HG03378 (cell line): ENCODE measurements around the gene FSTL4.

Experiments
- ATAC-seq: cut with Tn5 transposase; IDR thresholded peaks from one replicate; pipeline ENCODE4 v1.9.1; 2021; ENCODE audit warnings: mild to moderate bottlenecking, moderate library complexity; ENCODE audit not compliant: unreplicated experiment

The FSTL4 gene

GRCh38 chr5:133309166-133309795, 303.1 kb downstream of the FSTL4 start:
- ATAC-seq = no peak

DNA sequence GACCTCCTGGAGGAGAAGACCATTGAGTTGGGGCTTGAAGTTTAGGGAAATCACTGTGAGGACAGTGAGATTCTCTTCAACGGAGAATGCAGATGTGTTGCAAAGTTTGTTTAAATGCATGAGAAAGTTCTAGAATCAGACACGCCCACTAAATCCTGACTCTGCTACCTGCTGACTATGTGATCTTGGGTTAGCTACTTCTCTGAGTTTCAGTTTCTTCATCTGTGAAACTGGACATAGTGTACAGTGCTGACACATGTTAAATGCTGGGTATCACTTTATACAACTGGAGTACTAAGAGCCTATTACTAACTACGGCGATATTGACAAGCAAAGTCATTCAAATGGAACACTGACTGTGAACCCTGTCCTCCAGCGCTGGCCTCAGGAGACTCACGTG, 305.1 kb downstream of the FSTL4 start:
- ATAC-seq = no peak

- no peak for ATAC-seq
Measured at GRCh38 chr5:133304707-133305216, 307.6 kb downstream of the FSTL4 start.

GRCh38 chr5:133304178-133304577, 308.2 kb downstream of the FSTL4 start:
- ATAC-seq = no peak

GRCh38 chr5:133303298-133303697, 309.0 kb downstream of the FSTL4 start:
- ATAC-seq = no peak

DNA sequence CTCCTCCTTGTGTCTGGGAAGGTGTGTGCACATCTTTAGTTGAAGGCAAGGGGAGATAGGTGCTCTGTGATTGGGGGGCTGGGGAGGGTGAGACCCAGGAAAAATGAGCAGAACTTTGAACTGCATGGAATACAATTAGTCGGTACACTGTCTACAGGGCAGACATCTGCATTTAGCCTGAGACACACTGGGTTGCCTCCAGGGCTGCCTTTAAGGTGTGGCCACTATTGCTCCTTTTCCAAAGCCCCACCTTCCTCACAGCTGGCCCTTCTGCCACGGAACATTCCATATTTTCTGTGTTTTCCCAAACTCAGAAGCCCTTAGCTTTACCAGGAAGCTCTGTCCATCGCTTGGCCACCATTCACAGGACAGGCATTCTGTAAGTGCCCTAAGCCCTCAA, 312.6 kb downstream of the FSTL4 start:
- no peak for ATAC-seq

- no peak for ATAC-seq
Measured at GRCh38 chr5:133299021-133299420, 313.3 kb downstream of the FSTL4 start.

DNA sequence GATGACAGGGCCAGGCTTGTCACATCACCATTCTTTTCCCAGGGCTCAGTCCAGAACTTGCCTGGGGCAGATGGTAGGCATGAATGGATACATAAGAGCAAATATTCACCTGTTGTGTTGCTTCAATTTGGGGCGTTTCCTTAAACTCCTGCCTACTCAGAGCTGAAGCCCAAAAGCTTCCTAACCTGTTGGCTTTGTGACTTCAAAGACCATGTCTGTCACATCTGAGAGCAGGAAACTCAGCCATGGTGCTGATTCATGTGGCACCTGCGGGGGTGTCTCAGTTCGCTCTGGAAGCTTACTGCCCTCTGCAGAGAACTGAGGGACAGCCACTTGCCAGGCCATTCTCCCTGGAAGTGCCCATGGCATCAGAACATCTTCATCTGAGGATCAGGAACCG, 313.9 kb downstream of the FSTL4 start:
- ATAC-seq = no peak

- ATAC-seq = no peak
Measured at GRCh38 chr5:133297293-133297692, 315.0 kb downstream of the FSTL4 start.

- no peak for ATAC-seq
Measured at GRCh38 chr5:133296624-133297023, 315.7 kb downstream of the FSTL4 start.

DNA sequence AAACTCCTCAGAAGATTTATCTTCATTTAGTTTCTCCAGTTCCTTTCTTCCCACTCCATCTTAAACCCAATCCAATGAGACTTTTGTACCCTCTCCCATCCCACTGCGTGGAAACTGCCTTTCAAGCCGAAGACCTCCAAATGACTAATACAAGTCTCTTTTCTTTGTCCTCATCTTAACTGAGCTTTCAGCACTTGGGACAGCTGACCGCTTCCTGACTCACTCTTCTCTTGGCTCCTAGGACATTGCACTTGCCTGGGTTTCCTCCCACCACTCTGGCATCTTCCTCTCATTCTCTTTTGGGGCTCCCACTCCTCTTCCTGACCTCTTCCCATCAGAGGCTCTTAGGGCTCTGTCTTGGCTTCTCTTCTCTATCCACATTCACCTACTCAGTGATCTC, 316.8 kb downstream of the FSTL4 start:
- no peak for ATAC-seq

DNA sequence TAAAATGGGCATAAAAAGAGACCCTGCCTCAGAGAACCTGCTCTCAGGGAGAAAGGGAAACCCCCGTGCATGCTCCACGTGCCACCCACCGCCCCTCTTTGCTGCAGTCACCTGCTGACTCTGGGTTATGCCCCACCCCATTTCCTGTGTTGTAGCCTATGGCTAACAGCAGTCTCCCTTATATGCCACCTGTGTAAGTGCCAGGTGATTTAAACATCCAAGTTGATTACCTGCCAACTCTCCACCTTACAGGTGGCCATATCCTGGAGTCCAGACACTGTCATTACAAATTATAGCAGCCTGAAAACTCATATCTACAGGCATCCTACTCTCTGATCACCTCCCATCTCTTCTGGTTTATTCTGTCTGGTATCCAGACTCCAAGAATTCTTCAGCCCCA, 318.0 kb downstream of the FSTL4 start:
- no peak for ATAC-seq

DNA sequence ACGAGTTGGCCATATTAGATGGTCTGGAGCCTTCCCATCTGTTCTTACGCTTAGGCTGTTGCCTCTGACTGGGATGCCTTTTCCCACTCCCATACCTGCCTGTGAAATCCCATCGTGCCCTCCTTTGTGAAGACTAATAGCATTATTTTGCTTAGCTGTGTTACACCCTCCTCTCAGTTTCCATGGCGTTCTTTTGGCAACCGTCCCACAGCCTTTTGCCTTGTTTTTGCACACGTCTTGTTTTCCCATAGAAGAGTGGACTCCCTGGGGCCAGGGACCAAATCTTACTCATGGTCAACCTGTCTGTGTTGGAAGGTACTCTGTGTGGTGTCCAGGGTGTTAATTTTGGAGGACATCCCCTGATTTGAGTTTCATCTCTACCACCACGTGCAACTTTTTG, 318.4 kb downstream of the FSTL4 start:
- ATAC-seq = no peak

- no peak for ATAC-seq
Measured at GRCh38 chr5:133292300-133292699, 320.0 kb downstream of the FSTL4 start.

GRCh38 chr5:133291524-133291923, 320.8 kb downstream of the FSTL4 start:
- no peak for ATAC-seq

GRCh38 chr5:133290669-133291240, 321.6 kb downstream of the FSTL4 start:
- ATAC-seq = no peak

GRCh38 chr5:133289686-133290367, 322.5 kb downstream of the FSTL4 start:
- no peak for ATAC-seq

DNA sequence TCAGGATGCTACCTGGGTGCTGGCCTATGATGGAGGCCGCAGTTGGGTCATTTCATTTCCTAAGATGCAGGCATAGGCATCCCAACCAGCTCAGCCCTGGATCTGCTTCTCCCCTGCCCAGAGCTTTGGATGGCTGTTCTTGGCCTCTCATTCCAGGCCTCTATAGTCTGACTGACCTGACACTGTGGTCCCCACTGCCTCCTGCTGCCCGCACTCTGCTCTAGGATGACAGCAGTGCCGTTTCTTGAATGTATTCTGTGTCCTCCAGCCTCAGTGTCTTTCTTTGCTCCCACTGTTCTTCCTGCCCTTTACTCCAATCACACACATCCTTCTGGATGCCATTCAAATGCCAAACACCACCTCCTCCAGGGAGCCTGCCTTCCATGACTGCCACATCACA, 324.8 kb downstream of the FSTL4 start:
- ATAC-seq = no peak

- no peak for ATAC-seq
Measured at GRCh38 chr5:133286483-133286882, 325.9 kb downstream of the FSTL4 start.

DNA sequence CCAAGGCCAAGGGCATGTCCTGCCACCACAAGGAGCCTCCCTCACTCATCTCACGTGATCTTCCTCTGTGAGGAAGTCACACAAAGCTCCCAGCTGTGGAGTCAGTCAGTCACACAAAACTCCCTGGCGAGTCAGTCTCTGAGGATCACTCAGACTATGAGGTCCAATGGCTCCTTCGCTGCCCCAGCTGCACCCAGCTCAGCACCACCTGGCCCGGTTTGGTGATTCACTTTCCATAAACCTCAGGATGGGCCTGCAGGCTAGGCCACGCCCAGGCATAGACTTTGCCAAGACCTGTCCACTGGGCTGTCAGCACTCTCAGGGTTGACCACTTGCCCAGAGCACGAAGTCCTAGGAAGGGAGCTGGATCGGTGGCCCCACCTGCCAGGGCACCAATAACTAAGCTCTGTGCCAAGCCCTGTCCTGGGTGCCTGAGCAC, 326.7 kb downstream of the FSTL4 start:
- no peak for ATAC-seq

DNA sequence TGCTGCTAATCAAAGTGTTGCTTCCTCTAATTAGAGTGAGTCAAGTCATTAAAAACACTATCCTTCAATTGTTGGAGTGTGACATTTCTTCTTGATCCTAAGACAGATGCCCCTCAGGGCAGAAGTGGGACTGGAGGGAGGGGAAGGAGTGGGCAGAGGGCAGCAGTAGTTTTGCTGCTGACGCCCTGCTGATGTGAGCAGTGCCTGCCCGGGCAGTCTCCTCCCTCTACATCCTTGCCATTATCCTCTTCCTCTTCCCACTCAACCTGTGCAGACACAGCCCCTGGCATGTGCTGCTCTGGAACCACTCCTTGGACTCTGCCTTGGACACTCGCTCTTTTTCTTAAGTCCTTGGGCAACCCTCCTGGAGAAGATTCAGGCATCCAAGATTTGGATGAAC, 328.0 kb downstream of the FSTL4 start:
- no peak for ATAC-seq

DNA sequence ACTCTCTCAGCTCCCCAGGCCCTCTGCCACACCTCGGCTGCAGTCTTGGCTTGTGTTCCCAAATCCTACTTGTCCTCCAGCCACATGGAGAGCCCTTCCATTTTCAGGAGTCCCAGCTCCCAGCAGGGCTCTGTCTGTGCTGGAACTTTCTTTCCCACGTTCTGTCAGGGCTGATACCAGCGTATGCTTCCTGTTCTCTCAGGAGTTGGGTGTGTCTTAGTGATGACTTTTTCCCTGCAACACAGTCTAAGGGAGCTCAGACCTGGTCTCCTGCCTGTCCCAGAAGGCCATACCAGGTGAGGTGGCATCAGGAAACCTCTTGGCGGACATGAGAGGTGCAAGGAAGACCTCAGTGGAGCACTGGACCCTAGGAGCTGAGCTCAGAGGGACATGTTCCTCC, 334.0 kb downstream of the FSTL4 start:
- ATAC-seq = no peak
